HG03039 (cell line): ENCODE data around the gene KRT86.
"Not testable (repeated sequence)": the region's sequence is repeated elsewhere in the genome, so short reads cannot be mapped to it uniquely, and the experiment has no call there.

ENCODE experiments used
- ATAC-seq: cut with Tn5 transposase; IDR thresholded peaks from one replicate; pipeline ENCODE4 v1.9.1; 2021; ENCODE audit warnings: mild to moderate bottlenecking, moderate library complexity; ENCODE audit not compliant: unreplicated experiment

The KRT86 gene

DNA sequence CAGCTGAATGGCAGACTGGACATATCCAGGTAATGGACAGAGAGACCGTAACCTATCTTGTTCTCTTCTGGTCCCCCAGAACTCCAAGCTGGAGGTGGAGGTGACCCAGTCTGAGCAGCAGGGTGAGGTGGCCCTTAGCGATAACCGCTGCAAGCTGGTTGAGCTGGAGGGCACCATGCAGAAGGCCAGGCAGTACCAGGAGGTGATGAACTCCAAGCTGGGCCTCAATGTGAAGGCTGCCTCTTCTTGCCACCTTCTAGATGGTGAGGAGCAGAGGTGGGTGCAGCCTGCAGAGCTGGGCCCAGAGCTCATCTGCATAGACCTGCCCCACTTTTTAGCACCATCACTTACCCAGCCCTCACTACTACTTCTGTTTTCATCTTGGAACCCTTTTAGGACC lies 7.2 kb upstream of the KRT86 start:
- ATAC-seq: no peak

- no peak for ATAC-seq
Observed at GRCh38 chr12:52267699-52268098, 6.7 kb upstream of the KRT86 start.

- no peak for ATAC-seq
Observed at GRCh38 chr12:52268212-52268611, 6.2 kb upstream of the KRT86 start.

- ATAC-seq: no peak
Observed at GRCh38 chr12:52270541-52271070, 3.8 kb upstream of the KRT86 start.

DNA sequence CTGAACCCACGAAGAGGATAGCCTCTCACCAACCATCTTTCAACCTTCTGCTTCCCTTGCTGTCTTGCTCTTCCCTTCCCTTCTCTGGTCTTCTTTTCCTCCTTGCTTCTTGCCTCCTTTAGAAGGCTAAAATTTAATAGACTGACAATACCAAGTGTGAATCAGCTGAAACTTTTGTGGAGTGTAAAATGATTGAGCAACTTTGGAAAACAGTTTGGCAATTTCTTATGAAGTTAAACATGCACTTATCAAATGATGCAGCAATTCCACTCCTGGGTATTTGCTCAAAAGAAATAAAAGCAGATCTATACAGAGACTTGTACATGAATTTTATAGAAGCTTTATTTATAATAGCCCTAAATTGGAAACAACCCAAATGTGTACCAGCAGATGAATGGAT lies 3.3 kb upstream of the KRT86 start:
- ATAC-seq: no peak

DNA sequence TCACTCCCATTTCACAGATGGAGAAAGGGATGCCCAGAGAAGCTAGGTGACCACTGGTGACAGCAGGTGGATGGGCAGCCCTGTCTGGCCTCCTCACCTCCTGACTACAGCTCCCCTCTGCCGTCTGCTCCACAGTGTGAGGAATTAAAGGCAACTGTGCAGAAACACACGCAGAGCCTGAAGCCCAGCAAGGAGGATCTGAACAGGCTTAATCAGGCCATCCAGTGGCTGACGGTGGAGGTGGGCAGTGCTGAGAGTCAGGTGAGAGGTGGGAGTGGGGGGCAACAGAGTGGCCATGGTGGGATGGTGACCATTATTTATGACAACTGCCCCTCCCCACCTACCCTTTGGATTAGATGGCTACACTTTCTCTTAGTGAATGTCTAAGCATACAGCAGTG lies 1.2 kb downstream of the KRT86 start:
- ATAC-seq: no peak

DNA sequence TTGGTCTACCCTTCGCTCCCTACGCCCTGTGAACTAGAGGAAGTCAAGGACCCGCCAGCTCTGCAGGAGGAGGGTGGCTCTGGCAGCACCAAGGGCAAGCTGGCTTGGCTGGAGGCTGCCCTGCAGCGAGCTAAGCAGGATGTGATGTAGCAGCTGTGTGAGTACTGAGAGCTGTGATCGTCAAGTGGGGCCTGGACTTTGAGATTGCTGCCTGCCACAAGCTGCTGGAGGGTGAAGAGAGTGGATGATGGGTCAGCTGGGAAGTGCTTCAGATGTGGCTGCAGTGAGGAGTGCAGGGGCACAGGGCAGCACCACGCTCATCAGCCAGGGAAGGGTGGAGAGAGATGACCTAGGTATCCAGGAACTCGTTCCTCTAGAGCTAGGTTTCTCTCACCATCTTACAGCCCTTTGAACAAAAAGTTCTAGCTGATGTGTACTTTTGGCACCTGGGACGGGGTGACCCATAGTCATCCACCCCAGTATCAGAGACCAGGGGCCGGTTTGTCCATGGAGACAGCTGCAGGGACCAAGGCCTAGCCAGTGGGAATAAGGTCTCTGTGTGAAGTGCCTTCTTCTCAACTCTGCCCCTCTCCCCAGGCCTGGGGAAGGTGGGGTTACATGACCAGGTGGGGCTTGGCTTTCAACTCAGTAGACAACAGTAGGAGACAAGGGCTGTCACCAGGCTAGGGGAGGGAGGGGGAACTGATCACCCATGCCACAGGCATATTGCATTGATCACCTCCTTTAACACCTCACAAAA lies 3.2 kb downstream of the KRT86 start:
- ATAC-seq: no peak

GRCh38 chr12:52278575-52279421 lies 4.4 kb downstream of the KRT86 start:
- peak; percentile 76 for ATAC-seq

- no peak for ATAC-seq
Observed at GRCh38 chr12:52279422-52280318, 5.2 kb downstream of the KRT86 start.

DNA sequence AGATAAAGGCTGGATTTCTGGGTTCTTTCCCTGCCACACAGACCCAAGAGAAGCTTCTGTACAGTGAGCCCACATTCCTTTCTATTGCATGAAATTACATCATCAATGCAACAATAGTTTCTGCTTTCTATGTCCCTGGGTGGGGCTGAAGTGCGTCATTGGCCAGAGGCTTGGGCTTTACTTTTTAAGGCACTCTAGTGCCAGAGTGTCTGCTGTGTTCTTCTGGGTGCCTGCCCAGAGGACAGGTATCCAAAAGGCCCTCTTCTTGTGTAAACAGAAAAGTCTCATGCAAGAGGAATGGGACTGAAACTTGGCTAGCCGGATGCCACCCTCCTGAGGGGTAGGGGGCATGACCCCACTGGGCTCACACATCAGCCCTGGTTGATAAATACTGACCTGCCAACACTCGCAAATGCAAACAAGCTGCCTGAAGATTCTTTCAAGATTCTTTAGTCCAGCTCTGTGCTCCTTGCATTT lies 5.9 kb downstream of the KRT86 start:
- no peak for ATAC-seq

GRCh38 chr12:52280796-52281560 lies 6.5 kb downstream of the KRT86 start:
- ATAC-seq: no peak

GRCh38 chr12:52284562-52285171 lies 10.2 kb downstream of the KRT86 start:
- ATAC-seq: no peak

DNA sequence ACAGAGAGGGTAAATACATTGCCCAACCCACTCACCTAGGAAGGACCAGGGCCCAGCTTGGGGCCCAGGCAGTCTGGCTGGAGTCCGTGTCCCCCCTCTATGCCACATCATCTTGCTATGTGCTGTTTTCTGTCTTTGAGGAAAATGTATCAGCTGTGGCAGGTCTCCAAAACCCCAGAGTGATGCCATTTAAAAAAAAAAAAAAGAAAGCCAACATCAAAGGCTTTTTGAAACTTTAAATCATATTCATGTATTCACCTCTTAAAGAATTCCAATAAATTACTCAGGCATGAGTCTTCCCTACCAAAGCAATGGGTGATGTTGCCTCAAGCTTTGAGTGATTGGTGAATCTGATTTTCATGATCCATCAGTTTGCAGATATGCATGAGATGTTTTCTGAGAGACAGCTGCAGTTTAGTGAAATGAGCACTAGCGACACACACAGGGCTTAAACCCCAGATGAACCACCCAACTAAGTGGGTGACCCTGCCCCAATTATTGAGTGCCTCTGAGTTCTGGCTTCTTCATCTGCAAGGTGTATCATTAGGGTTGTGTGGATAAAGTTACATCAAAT lies 10.8 kb downstream of the KRT86 start:
- no peak for ATAC-seq

DNA sequence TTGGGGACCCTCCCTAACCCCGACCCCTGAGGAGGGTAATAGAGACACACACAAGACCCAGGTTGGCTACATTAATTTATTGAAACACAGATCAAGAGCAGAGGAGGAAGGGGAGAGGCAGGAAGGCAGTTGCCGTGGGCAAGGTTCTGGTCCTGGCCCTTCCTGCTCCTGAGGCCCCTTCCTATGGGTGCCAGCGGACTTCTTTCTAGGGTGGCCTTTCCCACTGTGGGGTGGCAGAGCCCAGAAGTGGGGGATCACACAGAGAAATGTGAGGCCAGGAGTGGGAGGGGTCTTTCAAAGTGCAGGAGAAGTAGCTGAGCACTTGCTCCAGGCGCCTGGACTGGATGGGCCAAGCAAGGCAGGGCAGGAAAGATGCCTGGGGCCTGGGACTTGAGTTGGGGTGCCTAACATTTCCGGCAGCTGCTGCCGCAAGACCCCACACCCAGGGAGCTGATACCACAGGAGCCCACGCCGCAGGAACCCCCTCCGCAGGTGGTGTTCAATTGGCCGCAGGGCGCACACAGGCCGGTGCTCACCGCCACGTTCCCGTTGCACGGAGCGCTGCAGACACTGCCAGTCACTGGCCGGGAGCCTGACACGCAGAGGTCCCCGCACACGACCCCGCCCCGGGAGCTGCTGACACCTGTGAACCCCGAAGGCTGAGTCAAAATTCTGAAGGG lies 11.5 kb downstream of the KRT86 start:
- ATAC-seq: no peak

GRCh38 chr12:52286857-52287785 lies 12.7 kb downstream of the KRT86 start:
- ATAC-seq: not testable (repeated sequence)

- ATAC-seq: not testable (repeated sequence)
Observed at GRCh38 chr12:52287816-52288805, 13.7 kb downstream of the KRT86 start.
